PC-9 (cell line): ENCODE results near the gene CCNH. TPM values are rescaled to one million over a fixed set of nuclear protein-coding genes. Genes with fewer than 3 reads are reported as not detected.
A peak's percentile ranks its signal among the peaks of the same experiment; 100 is the strongest.

Experiments
- BruUV-seq: library from RNA; stranded (reverse); fragments of 400-500 nt; replicated peaks from 2 replicates; lab custom pipeline; 2021; lab: Mats Ljungman, UMichigan
- CTCF ChIA-PET: fragments of 300-600 bp; sonication (Branson Sonifier 250); formaldehyde crosslinking; loops from one replicate; lab custom pipeline; 2022; ENCODE audit warnings: antibody characterized with exemption; lab: Charles Lee
- POLR2A ChIA-PET: fragments of 300-600 bp; sonication (Branson Sonifier 250); formaldehyde crosslinking; loops from one replicate; lab custom pipeline; 2022; ENCODE audit warnings: antibody characterized with exemption; ENCODE audit not compliant: unreplicated experiment; lab: Charles Lee
- DNase-seq, 2 experiments: peaks; one replicate each; pipeline versions ENCODE4 v3.0.0 to v3.0.0-alpha.2; 2015 to 2022; ENCODE audit warnings: mixed read lengths in 1 of 2
- H2AFZ ChIP-seq: fragments of 200-600 bp; sonication (generic); 2 replicates; pipeline ENCODE4 v1.8.1; 2017; ENCODE audit warnings: antibody characterized with exemption
- H3F3A ChIP-seq: fragments of 200-600 bp; sonication (generic); 2 replicates; pipeline ENCODE4 v1.8.1; 2017; ENCODE audit warnings: antibody characterized with exemption, mild to moderate bottlenecking, low read depth; ENCODE audit not compliant: insufficient read depth
- H3K27ac ChIP-seq: fragments of 200-600 bp; sonication (generic); 2 replicates; pipeline ENCODE4 v1.6.1; 2016; ENCODE audit warnings: mixed run types
- H3K27me3 ChIP-seq: fragments of 200-600 bp; sonication (generic); 2 replicates; pipeline ENCODE4 v1.6.1; 2016; ENCODE audit warnings: low read depth, mixed run types; ENCODE audit not compliant: insufficient read depth
- H3K36me3 ChIP-seq: fragments of 200-600 bp; sonication (generic); 2 replicates; pipeline ENCODE4 v1.6.1; 2016; ENCODE audit warnings: low read depth, mixed run types
- H3K4me1 ChIP-seq: fragments of 200-600 bp; sonication (generic); replicated peaks from 2 replicates; pipeline ENCODE4 v1.6.1; 2016; ENCODE audit warnings: mixed run types; ENCODE audit not compliant: insufficient read depth
- H3K4me2 ChIP-seq: fragments of 200-600 bp; sonication (generic); 2 replicates; pipeline ENCODE4 v1.6.1; 2017; ENCODE audit warnings: mixed run types
- H3K4me3 ChIP-seq: fragments of 200-600 bp; sonication (generic); 2 replicates; pipeline ENCODE4 v1.6.1; 2016; ENCODE audit warnings: mixed run types
- H3K79me2 ChIP-seq: fragments of 200-600 bp; sonication (generic); 2 replicates; pipeline ENCODE4 v1.6.1; 2017; ENCODE audit warnings: low read depth, mixed run types
- H3K9me2 ChIP-seq: fragments of 200-600 bp; sonication (generic); 2 replicates; pipeline ENCODE4 v1.8.1; 2017; ENCODE audit warnings: mild to moderate bottlenecking; ENCODE audit not compliant: insufficient read depth
- H3K9me3 ChIP-seq: fragments of 200-600 bp; sonication (generic); 2 replicates; pipeline ENCODE4 v1.8.1; 2016; ENCODE audit warnings: low read depth; ENCODE audit not compliant: insufficient read depth
- H4K20me1 ChIP-seq: fragments of 200-600 bp; sonication (generic); 2 replicates; pipeline ENCODE4 v1.8.1; 2017; ENCODE audit not compliant: insufficient read depth
- EZH2 ChIP-seq: fragments of 200-600 bp; sonication (generic); IDR thresholded peaks from 2 replicates; pipeline ENCODE4 v1.8.0; 2017; ENCODE audit warnings: antibody characterized with exemption, low read depth
- intact Hi-C: fragments of 100-400 bp; cut with micrococcal nuclease; formaldehyde crosslinking; loops from one replicate; pipeline ENCODE4 v1.10.0; 2022; ENCODE audit not compliant: unreplicated experiment
- total RNA-seq: library from RNA; stranded (reverse); gene quantifications from 2 replicates; pipeline ENCODE4 v1.2.3, GENCODE V29; 2021
- TF ChIP-seq, protein P1 (sequence below): fragments of 200-600 bp; sonication (generic); conservative IDR thresholded peaks from 2 replicates; pipeline ENCODE4 v1.6.1; 2017; ENCODE audit warnings: mixed run types, antibody characterized with exemption, mild to moderate bottlenecking, moderate library complexity

CCNH gene
- total RNA-seq, 1 experiment from 2014 or later, result 38.5 TPM

DNA sequence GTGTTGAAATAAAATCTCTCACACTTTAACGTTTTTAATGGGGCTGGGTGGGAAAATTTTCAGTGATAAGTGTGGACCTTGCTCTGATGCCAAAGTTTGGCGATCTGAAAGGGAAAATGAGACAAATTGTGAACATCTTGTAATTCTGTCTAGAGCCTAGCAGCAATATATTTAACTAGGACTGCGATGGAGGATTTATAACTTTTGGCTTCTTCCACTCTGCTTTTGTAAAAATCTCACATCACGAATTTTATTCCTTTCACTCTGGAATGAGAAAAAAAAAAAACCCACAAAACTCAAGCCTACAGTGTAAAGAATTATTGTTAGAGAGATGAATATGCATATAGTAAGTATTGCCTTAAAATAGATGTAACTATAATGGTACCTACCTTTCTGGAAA is 19.9 kb downstream of the CCNH start:
- Histone ChIP-seq H3K27me3 (no peaks in the 10 kb centered on the region), H3K79me2 (no peaks in the 10 kb centered on the region), H3K4me2 (peak overlapping the region; percentile 32; the same call in 1 of the 2 replicates), H2AFZ (no peak overlapping the region), H3K9me3 (no peaks in the 10 kb centered on the region; the same call in 1 of the 2 replicates), H3K36me3 (peaks cover 66% of the 10 kb centered on the region), H3K9me2 (no peaks in the 10 kb centered on the region), H3K4me3 (no peak overlapping the region), H3F3A (peaks cover 23% of the 10 kb centered on the region), H3K27ac (peak overlapping the region; percentile 56), H3K4me1 (peaks cover 24% of the 10 kb centered on the region), H4K20me1 (no peaks in the 10 kb centered on the region)
- DNase-seq, result no peak
- intact Hi-C loops, result no loop called here
- BruUV-seq, result no TSS peak
- ChIA-PET POLR2A (interaction anchor here (0.6 kb wide), 1 partner anchor 29 kb away, joined by 4 read pairs; no protein-coding TSS in a partner anchor), CTCF (no interaction called here)
- no peak for TF ChIP-seq EZH2
- TF ChIP-seq, protein P1, sequence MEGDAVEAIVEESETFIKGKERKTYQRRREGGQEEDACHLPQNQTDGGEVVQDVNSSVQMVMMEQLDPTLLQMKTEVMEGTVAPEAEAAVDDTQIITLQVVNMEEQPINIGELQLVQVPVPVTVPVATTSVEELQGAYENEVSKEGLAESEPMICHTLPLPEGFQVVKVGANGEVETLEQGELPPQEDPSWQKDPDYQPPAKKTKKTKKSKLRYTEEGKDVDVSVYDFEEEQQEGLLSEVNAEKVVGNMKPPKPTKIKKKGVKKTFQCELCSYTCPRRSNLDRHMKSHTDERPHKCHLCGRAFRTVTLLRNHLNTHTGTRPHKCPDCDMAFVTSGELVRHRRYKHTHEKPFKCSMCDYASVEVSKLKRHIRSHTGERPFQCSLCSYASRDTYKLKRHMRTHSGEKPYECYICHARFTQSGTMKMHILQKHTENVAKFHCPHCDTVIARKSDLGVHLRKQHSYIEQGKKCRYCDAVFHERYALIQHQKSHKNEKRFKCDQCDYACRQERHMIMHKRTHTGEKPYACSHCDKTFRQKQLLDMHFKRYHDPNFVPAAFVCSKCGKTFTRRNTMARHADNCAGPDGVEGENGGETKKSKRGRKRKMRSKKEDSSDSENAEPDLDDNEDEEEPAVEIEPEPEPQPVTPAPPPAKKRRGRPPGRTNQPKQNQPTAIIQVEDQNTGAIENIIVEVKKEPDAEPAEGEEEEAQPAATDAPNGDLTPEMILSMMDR, result no peak

GRCh38 chr5:87392170-87392569 is 20.6 kb downstream of the CCNH start:
- Histone ChIP-seq H3F3A (peaks cover 21% of the 10 kb centered on the region), H3K79me2 (no peaks in the 10 kb centered on the region), H3K4me3 (no peak overlapping the region), H3K36me3 (peaks cover 68% of the 10 kb centered on the region), H3K4me1 (peaks cover 24% of the 10 kb centered on the region), H3K27ac (peak overlapping the region; percentile 56), H3K27me3 (no peaks in the 10 kb centered on the region), H3K9me2 (no peaks in the 10 kb centered on the region), H3K4me2 (no peak overlapping the region), H2AFZ (no peak overlapping the region), H4K20me1 (no peaks in the 10 kb centered on the region), H3K9me3 (no peaks in the 10 kb centered on the region; the same call in 1 of the 2 replicates)
- DNase-seq, result no peak
- intact Hi-C loops, result no loop called here
- BruUV-seq, result no TSS peak
- POLR2A ChIA-PET, result interaction anchor here (0.6 kb wide), 1 partner anchor 28 kb away, joined by 4 read pairs; no protein-coding TSS in a partner anchor
- no peak for TF ChIP-seq EZH2
- TF ChIP-seq, protein P1, result no peak
- CTCF ChIA-PET, result no interaction called here

- peaks cover 21% of the 10 kb centered on the region for H3F3A ChIP-seq
- H3K4me1 ChIP-seq, result peaks cover 24% of the 10 kb centered on the region
- H3K9me2 ChIP-seq, result no peaks in the 10 kb centered on the region
- TF ChIP-seq EZH2, result no peak
- TF ChIP-seq, protein P1, result no peak
- H3K36me3 ChIP-seq, result peaks cover 67% of the 10 kb centered on the region
- POLR2A ChIA-PET, result interaction anchor here (0.6 kb wide), 1 partner anchor 42 kb away, joined by 4 read pairs; no protein-coding TSS in a partner anchor
- H3K4me3 ChIP-seq, result no peak overlapping the region
- no TSS peak for BruUV-seq
- no peak overlapping the region for H3K4me2 ChIP-seq
- H2AFZ ChIP-seq, result no peak overlapping the region
- no peak overlapping the region for H3K27ac ChIP-seq
- no peak for DNase-seq
- CTCF ChIA-PET, result interaction anchor here (0.6 kb wide), 1 partner anchor 50 kb away, joined by 4 read pairs; no protein-coding TSS in a partner anchor
- H3K9me3 ChIP-seq, result no peaks in the 10 kb centered on the region; the same call in 1 of the 2 replicates
- intact Hi-C loops, result no loop called here
- H3K79me2 ChIP-seq, result no peaks in the 10 kb centered on the region
- H4K20me1 ChIP-seq, result no peaks in the 10 kb centered on the region
- H3K27me3 ChIP-seq, result no peaks in the 10 kb centered on the region
Measured at GRCh38 chr5:87390576-87391199, 22.0 kb downstream of the CCNH start.
